ENCODE measurements around the gene CDK4.

CDK4 gene

DNA sequence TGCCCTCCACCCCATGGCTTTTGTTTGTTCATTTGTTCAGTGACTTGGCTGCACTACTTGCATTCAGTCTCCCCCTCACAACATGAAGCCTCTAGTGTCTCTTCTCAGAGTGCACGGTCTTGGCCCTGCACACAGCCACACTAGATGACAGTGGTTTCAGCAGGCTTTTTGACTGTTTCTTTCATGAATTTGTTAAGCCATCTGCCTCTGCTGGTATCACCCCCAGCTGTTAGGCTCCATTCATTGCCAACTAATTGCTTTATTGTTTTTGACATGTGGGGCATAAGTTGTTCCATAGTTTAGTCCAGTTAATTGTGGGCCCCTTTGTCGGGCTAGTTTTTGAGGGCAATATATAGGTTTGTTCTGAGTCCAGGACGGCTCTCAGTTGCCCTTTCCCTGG is 39.4 kb downstream of the CDK4 start:
- DNase-seq (ENCODE audit: low read depth in 3 of 3): no peak

DNA sequence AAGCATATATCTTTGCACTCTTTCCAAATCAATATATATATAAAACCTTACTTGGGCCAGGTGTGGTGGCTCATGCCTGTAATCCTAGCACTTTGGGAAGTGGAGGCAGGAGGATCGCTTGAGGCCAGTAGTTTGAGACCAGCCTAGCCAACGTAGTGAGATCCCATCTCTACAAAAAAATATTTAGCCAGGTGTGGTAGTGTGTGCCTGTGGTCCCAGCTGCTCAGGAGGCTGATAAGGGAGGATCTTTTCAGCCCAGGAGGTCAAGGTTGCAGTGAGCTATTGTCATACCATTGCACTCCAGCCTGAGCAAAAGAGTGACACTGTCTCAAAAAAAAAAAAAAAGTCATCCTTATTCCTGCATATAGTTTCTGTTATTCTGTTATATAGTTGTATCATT is 43.8 kb downstream of the CDK4 start:
- no peak for DNase-seq (ENCODE audit: low read depth in 3 of 3)

DNA sequence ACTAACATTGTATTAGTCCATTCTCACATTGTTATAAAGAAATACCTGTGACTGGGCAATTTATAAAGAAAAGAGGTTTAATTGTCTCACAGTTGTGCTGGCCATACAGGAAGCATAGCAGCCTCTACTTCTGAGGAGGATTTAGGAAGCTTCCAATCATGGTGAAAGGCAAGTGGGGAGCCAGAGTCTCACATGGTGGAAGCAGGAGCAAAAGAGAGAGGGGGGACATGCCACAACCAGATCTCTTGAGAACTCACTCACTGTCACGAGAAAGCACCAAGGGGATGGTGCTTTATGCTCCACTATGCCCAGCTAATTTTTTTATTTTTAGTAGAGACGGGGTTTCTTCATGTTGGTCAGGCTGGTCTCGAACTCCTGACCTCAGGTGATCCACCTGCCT is 44.9 kb downstream of the CDK4 start:
- no peak for DNase-seq (ENCODE audit: low read depth in 3 of 3)

DNA sequence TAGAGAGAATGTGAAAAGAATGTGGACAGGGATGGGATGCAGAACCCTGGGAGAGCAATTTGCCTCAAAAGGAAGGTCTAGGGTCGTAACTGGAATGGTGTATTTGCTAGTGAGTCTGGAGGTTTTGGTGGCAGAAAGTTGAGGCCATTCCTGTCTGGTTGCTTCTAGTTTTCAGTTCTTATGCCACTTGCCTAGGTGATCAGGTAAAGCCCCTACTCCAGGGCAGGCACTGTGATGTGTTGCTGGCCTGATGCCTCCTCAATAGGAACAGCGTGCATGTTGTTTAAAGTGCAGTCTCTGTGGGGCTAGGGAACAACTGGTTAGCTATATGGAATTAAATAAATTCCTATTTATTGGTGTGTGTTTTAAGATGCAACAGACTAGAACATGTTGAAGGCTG is 51.8 kb downstream of the CDK4 start:
- DNase-seq (ENCODE audit: low read depth in 3 of 3): no peak

DNA sequence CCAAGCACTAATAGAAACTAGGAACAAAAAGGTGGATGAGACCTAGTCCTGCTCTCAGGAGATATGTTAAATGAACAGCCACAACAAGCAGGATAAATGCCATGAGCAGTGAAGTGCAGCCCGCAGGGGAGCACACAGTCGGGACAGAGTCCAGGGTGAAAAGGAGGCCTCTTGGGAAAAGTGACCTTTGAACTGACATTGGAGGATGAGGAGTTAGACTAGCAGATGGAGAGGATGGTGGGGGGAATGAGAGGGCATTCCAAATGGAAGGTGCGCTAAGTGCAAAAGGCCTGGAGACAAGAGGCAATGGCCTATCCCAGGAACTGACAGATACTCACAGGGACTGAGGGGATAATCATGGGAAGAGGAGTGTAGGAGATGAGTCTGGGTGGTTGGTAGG is 53.7 kb downstream of the CDK4 start:
- DNase-seq (ENCODE audit: low read depth in 3 of 3): no peak

Data from stimulated activated CD4-positive, alpha-beta T cell treated with anti-CD3 and anti-CD28 coated beads, TNF-alpha, amount 100 ng/mL, for 24 hours (primary cell).